GM23248 (cell line): ENCODE data around the gene ZNF526.

Experiments used
- EZH2 ChIP-seq: fragments of 200-600 bp; sonication (generic); IDR thresholded peaks from 2 replicates; pipeline ENCODE4 v1.6.1; 2018; ENCODE audit warnings: antibody characterized with exemption, mild to moderate bottlenecking; ENCODE audit not compliant: insufficient read depth, poor library complexity, severe bottlenecking
- EZH2phosphoT487 ChIP-seq: fragments of 200-600 bp; sonication (generic); IDR thresholded peaks from 2 replicates; pipeline ENCODE4 v1.6.1; 2018; ENCODE audit warnings: antibody characterized with exemption, moderate library complexity, mild to moderate bottlenecking, low read depth; ENCODE audit not compliant: insufficient read depth

DNA sequence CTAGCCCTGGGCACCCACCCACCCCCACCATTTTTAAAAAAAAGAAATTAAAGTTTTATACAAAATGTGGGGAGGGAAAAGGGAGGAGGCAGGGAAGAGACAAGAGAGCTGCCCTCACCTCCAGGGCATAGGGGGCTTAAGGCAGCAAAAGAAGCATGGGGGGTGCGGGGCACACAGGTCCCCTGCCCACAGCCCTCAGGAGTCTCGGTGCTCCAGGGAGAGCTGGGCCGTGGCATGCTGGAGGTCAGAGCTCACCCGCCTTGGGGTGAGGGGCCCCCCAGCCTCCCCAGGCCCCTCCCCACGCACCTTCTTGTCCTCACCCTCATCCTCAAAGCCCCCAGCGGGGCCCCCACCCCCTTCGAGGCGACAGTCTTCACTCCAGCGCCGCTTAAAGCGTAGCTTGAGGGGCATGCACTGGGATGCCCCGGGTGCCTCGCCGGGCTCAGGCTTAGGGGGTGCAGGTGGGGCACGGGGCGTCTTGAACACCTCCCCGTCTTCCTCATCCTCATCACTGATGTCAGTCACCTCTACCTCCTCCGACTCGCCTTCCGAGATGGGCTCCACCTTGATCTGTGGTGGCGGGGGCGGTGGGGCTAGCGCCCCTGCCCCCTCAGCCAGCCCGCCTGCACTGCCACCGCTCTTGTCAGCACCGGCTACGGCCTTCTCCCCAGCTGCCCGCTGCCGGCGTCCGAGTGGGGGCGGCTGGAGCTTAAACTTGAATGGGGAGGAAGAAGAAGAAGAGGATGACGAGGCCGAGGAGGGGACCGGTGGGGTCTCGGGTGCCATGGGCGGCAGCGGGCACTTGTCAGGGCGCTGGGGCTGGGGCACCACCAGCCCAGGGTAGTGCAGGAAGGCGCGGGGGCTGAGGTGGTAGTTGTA lies 28.4 kb downstream of the ZNF526 start:
- TF ChIP-seq EZH2phosphoT487 (no peak), EZH2 (no peak)
